H1 (cell line): Measurements from ENCODE around the gene ZFTA. TPM values are rescaled to one million over a fixed set of nuclear protein-coding genes. Genes with fewer than 3 reads are reported as not detected.

Experiments
- CTCF ChIA-PET: fragments of 300-600 bp; sonication (Branson Sonifier 250); formaldehyde crosslinking; loops from one replicate; lab custom pipeline; 2021; ENCODE audit not compliant: partially characterized antibody; lab: Charles Lee
- POLR2A ChIA-PET: fragments of 300-600 bp; sonication (Branson Sonifier 250); formaldehyde crosslinking; loops from one replicate; lab custom pipeline; 2021; ENCODE audit warnings: inconsistent platforms; ENCODE audit not compliant: partially characterized antibody; lab: Charles Lee
- DNase-seq, 2 experiments: peaks; one replicate each; pipeline versions ENCODE4 v3.0.0 to v3.0.0-alpha.2; 2010 to 2022; ENCODE audit warnings: low spot score in 2 of 2, low read depth in 1 of 2, mixed read lengths in 1 of 2
- FAIRE-seq: peaks from 2 replicates; lab custom pipeline; 2011; peaks lifted over from hg19 to GRCh38; lab: Jason Lieb, UNC
- H2AFZ ChIP-seq: 2 replicates; pipeline ENCODE4 v1.8.1; 2012; ENCODE audit warnings: low read length, inconsistent platforms
- H2AK5ac ChIP-seq: 2 replicates; pipeline ENCODE4 v1.6.1; 2013; ENCODE audit warnings: low read depth, low read length
- H2BK120ac ChIP-seq: replicated peaks from 2 replicates; pipeline ENCODE3; 2013; ENCODE audit warnings: low read depth, low read length, inconsistent platforms
- H2BK12ac ChIP-seq: 2 replicates; pipeline ENCODE4 v1.6.1; 2013; ENCODE audit warnings: low read depth, low read length
- H2BK15ac ChIP-seq: 2 replicates; pipeline ENCODE4 v1.6.1; 2013; ENCODE audit warnings: low read length
- H2BK20ac ChIP-seq: 2 replicates; pipeline ENCODE4 v1.6.1; 2013; ENCODE audit warnings: low read length
- H2BK5ac ChIP-seq: 2 replicates; pipeline ENCODE4 v1.6.1; 2013; ENCODE audit warnings: low read depth, low read length
- H3K14ac ChIP-seq: 2 replicates; pipeline ENCODE4 v1.6.1; 2013; ENCODE audit warnings: inconsistent platforms; ENCODE audit not compliant: insufficient read length
- H3K18ac ChIP-seq: 2 replicates; pipeline ENCODE4 v1.6.1; 2013; ENCODE audit warnings: low read length; ENCODE audit errors: extremely low read depth
- H3K23ac ChIP-seq: 2 replicates; pipeline ENCODE4 v1.6.1; 2013; ENCODE audit warnings: inconsistent platforms; ENCODE audit not compliant: insufficient read length
- H3K23me2 ChIP-seq: 2 replicates; pipeline ENCODE4 v1.6.1; 2013; ENCODE audit warnings: low read depth, low read length
- H3K27ac ChIP-seq: 2 replicates; pipeline ENCODE4 v1.6.1; 2011; ENCODE audit warnings: low read depth, low read length, inconsistent platforms
- H3K27me3 ChIP-seq, 4 experiments: replicated peaks in 1 of 4; 1 replicate in 1 of 4; 2 replicates in 3 of 4; pipeline versions ENCODE4 v1.6.1 to v1.8.1; 2011 to 2013; ENCODE audit warnings: low read length in 3 of 4, mild to moderate bottlenecking in 3 of 4, inconsistent platforms in 2 of 4, mixed read lengths in 2 of 4, moderate library complexity in 1 of 4; ENCODE audit not compliant: control insufficient read depth in 3 of 4, insufficient read depth in 3 of 4; ENCODE audit errors: extremely low read depth in 1 of 4
- H3K36me3 ChIP-seq, 4 experiments: 2 replicates each; pipeline versions ENCODE4 v1.6.1 to v1.8.1; 2011 to 2013; ENCODE audit warnings: mild to moderate bottlenecking in 4 of 4, low read length in 3 of 4, moderate library complexity in 2 of 4, control low read depth in 1 of 4, inconsistent platforms in 1 of 4; ENCODE audit not compliant: insufficient read depth in 4 of 4, control insufficient read depth in 2 of 4
- H3K4ac ChIP-seq: replicated peaks from 2 replicates; pipeline ENCODE3; 2013; ENCODE audit warnings: low read length, low read depth, mixed read lengths, inconsistent platforms; ENCODE audit not compliant: insufficient read length
- H3K4me1 ChIP-seq, 4 experiments: replicated peaks in 1 of 4; 1 replicate in 1 of 4; 2 replicates in 3 of 4; pipeline versions ENCODE4 v1.6.1 to v1.8.1; 2011 to 2013; ENCODE audit warnings: low read length in 3 of 4, inconsistent platforms in 2 of 4, mixed read lengths in 1 of 4; ENCODE audit not compliant: insufficient read depth in 4 of 4, control insufficient read depth in 3 of 4
- H3K4me2 ChIP-seq, 2 experiments: 2 replicates each; pipeline versions ENCODE4 v1.6.1 to v1.8.1; 2011 to 2013; ENCODE audit warnings: low read depth in 2 of 2, low read length in 2 of 2, control low read depth in 1 of 2, inconsistent platforms in 1 of 2, mild to moderate bottlenecking in 1 of 2; ENCODE audit not compliant: insufficient read depth in 1 of 2
- H3K4me3 ChIP-seq, 4 experiments: fragments of 200-600, 300-600 bp in 1 of 4; sonication (generic), shearing (Covaris generic), sonication (Bioruptor Twin) in 1 of 4; 2 replicates each; pipeline versions ENCODE4 v1.5.1 to v1.8.1; 2011 to 2016; ENCODE audit warnings: low read length in 4 of 4, low read depth in 3 of 4, control low read depth in 2 of 4, inconsistent platforms in 2 of 4, mild to moderate bottlenecking in 2 of 4, mixed read lengths in 1 of 4, moderate library complexity in 1 of 4; ENCODE audit not compliant: insufficient read depth in 2 of 4; ENCODE audit errors: extremely low read depth in 1 of 4
- H3K56ac ChIP-seq: replicated peaks from 2 replicates; pipeline ENCODE3; 2013; ENCODE audit warnings: low read depth, mild to moderate bottlenecking, mixed read lengths, low read length, inconsistent platforms; ENCODE audit not compliant: insufficient read length
- H3K79me1 ChIP-seq: 2 replicates; pipeline ENCODE4 v1.6.1; 2013; ENCODE audit warnings: low read depth, low read length, control low read depth
- H3K79me2 ChIP-seq, 2 experiments: 2 replicates each; pipeline versions ENCODE4 v1.6.1 to v1.8.1; 2012 to 2013; ENCODE audit warnings: low read length in 2 of 2, mild to moderate bottlenecking in 2 of 2, inconsistent platforms in 1 of 2; ENCODE audit not compliant: insufficient read depth in 2 of 2, control insufficient read depth in 1 of 2
- H3K9ac ChIP-seq, 4 experiments: replicated peaks in 1 of 4; 1 replicate in 1 of 4; 2 replicates in 3 of 4; pipeline versions ENCODE4 v1.6.1 to v1.8.1; 2011 to 2013; ENCODE audit warnings: low read depth in 3 of 4, low read length in 3 of 4, control low read depth in 2 of 4, mild to moderate bottlenecking in 2 of 4, moderate library complexity in 2 of 4, inconsistent platforms in 1 of 4; ENCODE audit errors: extremely low read depth in 1 of 4
- H3K9me3 ChIP-seq, 2 experiments: 2 replicates each; pipeline versions ENCODE4 v1.6.1 to v1.8.1; 2012 to 2013; ENCODE audit warnings: mild to moderate bottlenecking in 2 of 2, moderate library complexity in 2 of 2, control low read depth in 1 of 2, inconsistent platforms in 1 of 2, low read depth in 1 of 2, low read length in 1 of 2, mixed read lengths in 1 of 2; ENCODE audit not compliant: insufficient read depth in 2 of 2
- H4K20me1 ChIP-seq, 2 experiments: replicated peaks in 1 of 2; 2 replicates each; pipeline versions ENCODE3 to v1.8.1; 2011 to 2013; ENCODE audit warnings: inconsistent platforms in 2 of 2, low read length in 2 of 2, mild to moderate bottlenecking in 1 of 2; ENCODE audit not compliant: insufficient read depth in 2 of 2, control insufficient read depth in 1 of 2
- H4K5ac ChIP-seq: 2 replicates; pipeline ENCODE4 v1.6.1; 2013; ENCODE audit warnings: low read length, low read depth, mixed read lengths, inconsistent platforms; ENCODE audit not compliant: insufficient read length
- H4K8ac ChIP-seq: 2 replicates; pipeline ENCODE4 v1.8.0; 2013; ENCODE audit warnings: mild to moderate bottlenecking, moderate library complexity, low read length, inconsistent platforms; ENCODE audit not compliant: insufficient read depth; ENCODE audit errors: extremely low read depth
- H4K91ac ChIP-seq: replicated peaks from 2 replicates; pipeline ENCODE3; 2013; ENCODE audit warnings: low read length, mixed read lengths, inconsistent platforms; ENCODE audit not compliant: insufficient read length
- RBBP5 ChIP-seq: IDR thresholded peaks from 2 replicates; pipeline ENCODE4 v1.7.1; 2012; ENCODE audit warnings: low read depth, mild to moderate bottlenecking, inconsistent platforms, low read length, moderate library complexity, borderline replicate concordance
- SP2 ChIP-seq: IDR thresholded peaks from 2 replicates; pipeline ENCODE4 v1.6.1; 2012; ENCODE audit warnings: mild to moderate bottlenecking, low read length, inconsistent platforms
- SRF ChIP-seq: IDR thresholded peaks from 2 replicates; pipeline ENCODE4 v1.6.1; 2011; ENCODE audit warnings: mild to moderate bottlenecking, low read depth, low read length, moderate library complexity
- TAF1 ChIP-seq: IDR thresholded peaks from 2 replicates; pipeline ENCODE4 v1.6.1; 2011; ENCODE audit warnings: mild to moderate bottlenecking, low read depth, low read length
- WGBS, 2 experiments: shearing (Covaris generic) in 1 of 2; methylation state at CpG; one replicate each; pipeline versions ENCODE4 v1.1.6 to v1.1.7; 2013 to 2015; ENCODE audit warnings: low lambda C conversion rate in 2 of 2, mixed read lengths in 2 of 2, inconsistent platforms in 1 of 2, low coverage in 1 of 2, missing lambda C conversion rate in 1 of 2; ENCODE audit not compliant: insufficient replicate concordance in 2 of 2, insufficient coverage in 1 of 2, insufficient read length in 1 of 2; ENCODE audit errors: extremely low coverage in 1 of 2, missing lambda C conversion rate in 1 of 2; 5-methylcytosine and 5-hydroxymethylcytosine counted together
- polyA plus RNA-seq, 7 experiments: library from polyadenylated mRNA; depleted of rRNA in 3 of 7; stranded (reverse) in 5 of 7; unstranded in 2 of 7; fragments of >200 nt in 5 of 7; fragments of 200-250 nt in 2 of 7; gene quantifications; 1 replicate in 5 of 7; 2 replicates in 1 of 7; 4 replicates in 1 of 7; pipeline versions ENCODE4 v1.2.1 to v1.2.3, GENCODE V29; 2011 to 2013; ENCODE audit warnings: missing spikeins in 2 of 7, mixed read lengths in 2 of 7
- total RNA-seq: library from RNA; stranded (reverse); fragmentation: NEBNext Ultra II Directional; extraction: Animal tissue kit (Norgen Biotek cat#: 25700); gene quantifications from 2 replicates; pipeline ENCODE4 v1.2.1, GENCODE V29; 2021
- TF ChIP-seq, protein P1 (sequence below): IDR thresholded peaks from 2 replicates; pipeline ENCODE4 v1.6.1; 2011; ENCODE audit warnings: low read length, improper control_type of control experiment

The ZFTA gene
- total and polyA plus RNA-seq, 2 of the 8 experiments (the other 6 are each of a cell fraction or from before 2014, with no cell fraction given), result 9.5 to 34.0 TPM

DNA sequence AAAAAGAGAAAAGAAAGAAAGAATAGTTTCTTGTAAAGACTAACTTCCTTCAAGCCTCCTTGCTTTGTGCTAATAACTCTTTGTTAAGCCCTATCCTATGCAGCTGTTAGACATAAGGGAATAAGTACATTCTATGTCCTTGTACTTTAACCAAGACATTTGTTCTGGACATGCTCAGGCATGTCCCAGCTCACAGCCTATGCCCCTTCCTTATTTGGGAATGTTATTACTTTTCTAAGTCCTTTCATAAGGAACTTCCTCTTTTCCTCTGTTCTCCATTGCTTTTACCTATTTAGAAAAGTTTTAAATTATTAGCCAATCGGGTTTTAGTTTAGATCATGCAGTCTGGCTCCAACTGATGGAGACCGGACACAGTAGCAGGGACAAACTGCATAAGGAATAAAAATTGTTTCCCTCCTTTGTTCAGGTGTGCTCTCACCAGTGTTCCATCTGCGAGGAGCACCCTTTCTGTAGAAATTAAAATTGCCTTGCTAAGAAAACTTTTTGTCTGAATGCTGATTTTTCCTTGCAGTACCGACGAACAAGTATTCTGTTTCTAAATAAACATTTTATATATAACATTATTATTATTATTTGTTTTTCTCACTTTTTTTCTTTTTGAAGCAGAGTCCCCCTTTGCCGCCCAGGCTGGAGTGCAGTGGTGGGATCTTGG is 23.1 kb upstream of the ZFTA start:
- ChIA-PET POLR2A (interaction anchor here (0.6 kb wide), 1 partner anchor 11 kb away, joined by 3 read pairs; no protein-coding TSS in a partner anchor), CTCF (no interaction called here)
- no peak overlapping the region for H3K23ac ChIP-seq
- no peaks in the 10 kb centered on the region for H3K36me3 ChIP-seq
- H3K4me2 ChIP-seq, result no peak overlapping the region
- 81% methylated on average over 6 of the region's 6 CpGs; no CpG with 5 or more reads in 1 of the 2 experiments for WGBS, 2 experiments
- no peak overlapping the region for H4K5ac ChIP-seq
- H3K56ac ChIP-seq, result no peak overlapping the region
- H3K79me2 ChIP-seq, result no peaks in the 10 kb centered on the region
- H4K91ac ChIP-seq, result no peak overlapping the region
- peak overlapping the region; percentile 34; the same call in 1 of the 2 replicates for H3K27ac ChIP-seq
- H2AFZ ChIP-seq, result no peak overlapping the region
- no peak overlapping the region for H4K8ac ChIP-seq
- no peaks in the 10 kb centered on the region for H3K23me2 ChIP-seq
- peak overlapping the region in 1 of 4 experiments; percentile 29; a peak in 2 of 7 replicates for H3K9ac ChIP-seq
- no peaks in the 10 kb centered on the region for H3K79me1 ChIP-seq
- DNase-seq, result no peak
- no peak overlapping the region for H3K14ac ChIP-seq
- H4K20me1 ChIP-seq, result no peaks in the 10 kb centered on the region
- H3K4me3 ChIP-seq, result no peak overlapping the region
- H3K4me1 ChIP-seq, result no peaks in the 10 kb centered on the region; a peak in 1 of 7 replicates
- H2BK20ac ChIP-seq, result no peak overlapping the region
- H2BK15ac ChIP-seq, result no peak overlapping the region
- FAIRE-seq, result no peak
- no peaks in the 10 kb centered on the region for H3K27me3 ChIP-seq
- TF ChIP-seq RBBP5 (no peak), TAF1 (peak; percentile 40; the same call in 1 of the 2 replicates), SRF (peak; percentile 72; the same call in 1 of the 2 replicates), SP2 (no peak)
- TF ChIP-seq, protein P1, sequence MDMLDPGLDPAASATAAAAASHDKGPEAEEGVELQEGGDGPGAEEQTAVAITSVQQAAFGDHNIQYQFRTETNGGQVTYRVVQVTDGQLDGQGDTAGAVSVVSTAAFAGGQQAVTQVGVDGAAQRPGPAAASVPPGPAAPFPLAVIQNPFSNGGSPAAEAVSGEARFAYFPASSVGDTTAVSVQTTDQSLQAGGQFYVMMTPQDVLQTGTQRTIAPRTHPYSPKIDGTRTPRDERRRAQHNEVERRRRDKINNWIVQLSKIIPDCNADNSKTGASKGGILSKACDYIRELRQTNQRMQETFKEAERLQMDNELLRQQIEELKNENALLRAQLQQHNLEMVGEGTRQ, result no peak
- no peak overlapping the region for H2AK5ac ChIP-seq
- H3K18ac ChIP-seq, result no peak overlapping the region
- peaks cover 0 to under 1% of the 10 kb centered on the region in 2 experiments; a peak in 1 of 4 replicates for H3K9me3 ChIP-seq
- no peak overlapping the region for H2BK120ac ChIP-seq
- 0 out of 2 replicates have a peak overlapping the region, but pooled peaks have one; percentile 75 for H2BK12ac ChIP-seq
- H2BK5ac ChIP-seq, result peak overlapping the region; percentile 88; the same call in 1 of the 2 replicates
- no peak overlapping the region for H3K4ac ChIP-seq
